ENCODE results near the gene TRAF3IP1. TPM values are rescaled to one million over a fixed set of nuclear protein-coding genes. Genes with fewer than 3 reads are reported as not detected.

The TRAF3IP1 gene
- total RNA-seq, 4 donors from 2014 or later, result 11.6 to 17.4 (median 15.7) TPM

DNA sequence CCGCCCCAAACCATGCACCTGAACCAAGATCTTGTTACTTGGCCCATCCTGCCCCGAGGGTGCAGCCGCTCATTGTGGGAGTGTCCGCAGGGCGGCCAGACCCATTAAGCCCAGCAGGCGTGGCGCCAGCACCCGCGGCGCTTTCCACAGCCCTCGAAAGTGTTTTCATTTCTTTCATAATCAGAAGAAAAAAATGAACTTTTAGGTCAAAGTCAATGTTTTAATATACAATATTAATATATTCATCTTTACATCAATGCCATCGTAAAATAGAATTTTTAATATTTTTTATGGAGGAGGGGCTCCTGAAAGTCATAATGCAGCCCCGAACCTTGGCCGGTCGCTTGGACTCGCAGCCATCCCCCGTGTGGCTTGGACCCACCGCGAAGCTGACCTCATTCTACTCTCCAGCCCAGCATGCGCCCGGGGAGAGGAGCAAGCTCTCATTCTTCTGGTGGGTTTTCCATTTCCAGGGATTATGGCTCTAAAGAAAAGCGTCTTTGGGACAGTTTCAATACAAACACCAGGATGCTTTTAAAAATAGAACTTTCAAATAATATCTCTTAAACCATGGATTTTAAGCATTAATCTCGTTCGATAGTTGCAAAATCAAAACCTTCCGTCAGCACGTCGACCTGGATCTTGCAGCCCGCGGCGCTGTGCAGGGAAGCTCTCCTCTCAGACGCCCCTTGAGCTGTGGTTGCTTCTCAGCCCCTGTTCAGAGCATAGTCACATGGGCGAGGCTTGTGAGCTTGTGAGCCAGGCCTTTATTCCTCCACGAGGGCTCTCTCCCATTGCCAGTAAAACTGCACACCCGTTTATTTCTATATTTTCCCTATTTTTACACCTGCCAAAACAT lies 89.3 kb downstream of the TRAF3IP1 start:
- no peaks in the 10 kb centered on the region for H3K36me3 ChIP-seq
- no peak for DNase-seq (ENCODE audit: low spot score in 2 of 2)
- H3K4me3 ChIP-seq, result peak overlapping the region in 2 of 4 donors; percentile 6 to 8
- peak overlapping the region in 1 of 4 donors; percentile 40 for H3K27ac ChIP-seq
- H3K9me3 ChIP-seq, result no peaks in the 10 kb centered on the region
- 61 to 72% methylated on average over 34 of the region's 34 CpGs for WGBS, 2 donors
- TF ChIP-seq POLR2A (IDR thresholded peaks at IDR 0.05) (no peak), EP300 (IDR thresholded peaks at IDR 0.05) (no peak)
- TF ChIP-seq, protein P1, sequence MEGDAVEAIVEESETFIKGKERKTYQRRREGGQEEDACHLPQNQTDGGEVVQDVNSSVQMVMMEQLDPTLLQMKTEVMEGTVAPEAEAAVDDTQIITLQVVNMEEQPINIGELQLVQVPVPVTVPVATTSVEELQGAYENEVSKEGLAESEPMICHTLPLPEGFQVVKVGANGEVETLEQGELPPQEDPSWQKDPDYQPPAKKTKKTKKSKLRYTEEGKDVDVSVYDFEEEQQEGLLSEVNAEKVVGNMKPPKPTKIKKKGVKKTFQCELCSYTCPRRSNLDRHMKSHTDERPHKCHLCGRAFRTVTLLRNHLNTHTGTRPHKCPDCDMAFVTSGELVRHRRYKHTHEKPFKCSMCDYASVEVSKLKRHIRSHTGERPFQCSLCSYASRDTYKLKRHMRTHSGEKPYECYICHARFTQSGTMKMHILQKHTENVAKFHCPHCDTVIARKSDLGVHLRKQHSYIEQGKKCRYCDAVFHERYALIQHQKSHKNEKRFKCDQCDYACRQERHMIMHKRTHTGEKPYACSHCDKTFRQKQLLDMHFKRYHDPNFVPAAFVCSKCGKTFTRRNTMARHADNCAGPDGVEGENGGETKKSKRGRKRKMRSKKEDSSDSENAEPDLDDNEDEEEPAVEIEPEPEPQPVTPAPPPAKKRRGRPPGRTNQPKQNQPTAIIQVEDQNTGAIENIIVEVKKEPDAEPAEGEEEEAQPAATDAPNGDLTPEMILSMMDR (IDR thresholded peaks at IDR 0.05), result no peak
- H3K27me3 ChIP-seq, result no peaks in the 10 kb centered on the region
- peaks cover 0 to 10% (median 0%) of the 10 kb centered on the region in 4 donors for H3K4me1 ChIP-seq

DNA sequence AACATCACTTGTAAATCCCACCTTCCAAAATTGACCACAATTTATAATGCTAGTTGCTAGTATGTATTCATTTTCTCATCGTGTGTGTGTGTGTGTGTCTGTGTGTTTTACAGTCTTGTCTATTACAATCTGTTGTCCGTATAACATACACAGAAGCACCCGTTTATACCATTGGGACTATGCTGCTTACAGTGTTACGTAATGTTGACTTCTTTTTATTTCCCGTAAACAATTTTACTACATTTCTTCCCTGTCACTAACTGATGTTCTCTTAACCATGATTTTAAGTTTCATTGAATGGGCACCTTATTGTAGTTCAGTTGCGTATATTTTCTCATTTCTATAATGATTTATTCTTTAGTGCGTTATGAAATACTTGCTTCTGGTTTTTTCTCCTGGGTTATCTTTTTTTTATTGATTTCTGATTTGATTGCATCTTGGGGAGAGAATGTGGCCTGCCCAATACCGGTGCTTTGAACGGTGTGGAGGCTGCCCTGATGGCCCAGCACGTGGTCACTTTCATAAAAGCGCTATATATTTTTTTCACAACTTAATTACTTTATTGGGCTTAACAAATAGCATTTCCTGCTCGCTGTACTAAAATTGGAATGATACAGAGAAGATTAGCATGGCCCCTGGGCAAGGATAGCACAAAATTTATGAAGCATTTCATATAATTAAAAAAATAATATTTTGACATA lies 91.9 kb downstream of the TRAF3IP1 start:
- TF ChIP-seq, protein P1 (IDR thresholded peaks at IDR 0.05), result no peak
- TF ChIP-seq POLR2A (IDR thresholded peaks at IDR 0.05), result no peak
- TF ChIP-seq EP300 (IDR thresholded peaks at IDR 0.05), result no peak
- H3K27me3 ChIP-seq, result no peaks in the 10 kb centered on the region
- H3K4me1 ChIP-seq, result peaks cover 0 to 10% (median 0%) of the 10 kb centered on the region in 4 donors
- no peak overlapping the region for H3K27ac ChIP-seq
- DNase-seq (ENCODE audit: low spot score in 2 of 2), result no peak
- WGBS, 2 donors, result 86 to 87% methylated on average over 12 of the region's 12 CpGs
- no peaks in the 10 kb centered on the region for H3K9me3 ChIP-seq
- H3K36me3 ChIP-seq, result peaks cover 0 to 5% (median 0%) of the 10 kb centered on the region in 3 donors
- H3K4me3 ChIP-seq, result no peak overlapping the region

DNA sequence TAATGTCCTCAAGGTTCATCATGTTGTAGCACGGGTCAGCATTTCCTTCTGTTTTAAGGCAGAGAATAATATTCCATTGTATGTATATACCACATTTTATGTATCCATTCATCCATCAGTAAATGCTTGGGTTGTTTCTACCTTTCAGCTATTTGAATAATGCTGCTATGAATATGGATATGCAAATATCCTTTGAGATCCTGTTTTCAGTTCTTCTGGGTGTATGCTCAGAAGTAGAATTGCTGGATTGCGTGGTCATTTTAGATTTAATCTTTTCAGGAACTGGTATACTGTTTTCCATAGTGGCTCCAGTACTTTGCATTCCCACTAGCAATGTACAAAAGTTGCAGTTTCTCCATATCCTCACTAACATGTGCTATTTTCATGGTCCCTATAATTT lies 93.0 kb downstream of the TRAF3IP1 start:
- no peak overlapping the region for H3K27ac ChIP-seq
- peaks cover 0 to 9% (median 0%) of the 10 kb centered on the region in 4 donors for H3K4me1 ChIP-seq
- no peak overlapping the region for H3K4me3 ChIP-seq
- peaks cover 0 to 5% (median 0%) of the 10 kb centered on the region in 3 donors for H3K36me3 ChIP-seq
- WGBS, 2 donors, result 64 to 69% methylated on average over 2 of the region's 2 CpGs
- no peaks in the 10 kb centered on the region for H3K9me3 ChIP-seq
- H3K27me3 ChIP-seq, result no peaks in the 10 kb centered on the region
- no peak for DNase-seq (ENCODE audit: low spot score in 2 of 2)
- TF ChIP-seq EP300 (IDR thresholded peaks at IDR 0.05), result no peak
- TF ChIP-seq POLR2A (IDR thresholded peaks at IDR 0.05), result no peak
- TF ChIP-seq, protein P1 (IDR thresholded peaks at IDR 0.05), result no peak

DNA sequence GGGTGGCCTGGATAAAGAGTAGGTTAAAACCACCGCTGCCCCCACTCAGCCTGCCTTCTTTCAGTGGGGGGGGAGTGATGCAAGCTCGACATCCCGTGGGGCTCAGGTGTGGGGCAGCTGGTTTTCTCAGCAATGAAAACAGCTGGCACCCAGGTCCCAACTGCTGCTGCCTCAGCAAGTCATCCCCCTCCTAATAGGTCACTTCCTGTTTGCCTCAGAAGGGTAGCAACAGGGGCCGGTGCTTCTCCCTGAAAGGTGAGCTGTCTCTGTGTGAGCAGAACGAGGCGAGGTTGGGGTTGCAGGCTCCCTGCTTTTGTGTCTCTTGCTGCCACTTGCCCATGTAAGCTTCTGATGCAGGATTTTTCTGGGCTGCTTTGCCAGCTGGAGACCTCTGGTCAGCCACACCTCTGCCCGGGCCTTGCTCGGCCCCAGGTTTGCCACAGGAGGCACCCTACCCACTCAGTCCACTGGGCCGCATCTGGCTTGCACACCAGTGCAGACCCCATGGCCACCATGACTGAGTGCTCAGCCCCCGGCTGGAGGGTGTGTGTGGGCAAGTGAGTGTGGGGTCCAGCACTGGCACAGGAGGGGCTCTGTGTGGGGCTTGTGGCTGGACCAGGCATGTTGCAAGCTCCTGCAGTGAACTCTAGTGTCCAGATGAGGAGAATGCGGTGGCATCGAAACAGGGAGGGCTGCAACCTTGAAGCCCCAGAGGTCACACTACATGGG lies 94.9 kb downstream of the TRAF3IP1 start:
- TF ChIP-seq POLR2A (IDR thresholded peaks at IDR 0.05) (no peak), EP300 (IDR thresholded peaks at IDR 0.05) (no peak)
- TF ChIP-seq, protein P1 (IDR thresholded peaks at IDR 0.05), result no peak
- Histone ChIP-seq H3K4me3 (no peak overlapping the region), H3K4me1 (peaks cover 0 to 7% (median 3%) of the 10 kb centered on the region in 4 donors), H3K9me3 (no peaks in the 10 kb centered on the region), H3K27ac (no peak overlapping the region), H3K27me3 (no peaks in the 10 kb centered on the region), H3K36me3 (peaks cover 0 to 5% (median 0%) of the 10 kb centered on the region in 3 donors)
- DNase-seq (ENCODE audit: low spot score in 2 of 2), result no peak
- 85 to 86% methylated on average over 10 to 12 of the region's 12 CpGs for WGBS, 2 donors
